ENCODE measurements around the gene OSBPL9. TPM values are rescaled to one million over a fixed set of nuclear protein-coding genes. Genes with fewer than 3 reads are reported as not detected.
"Not testable (repeated sequence)": the region's sequence is repeated elsewhere in the genome, so short reads cannot be mapped to it uniquely, and the experiment has no call there.

OSBPL9 gene
- total RNA-seq, 1 experiment from 2014 or later, result 112 TPM

- not testable (repeated sequence) for DNase-seq (ENCODE audit: low spot score)
Observed at GRCh38 chr1:51610104-51610503, 6.8 kb upstream of the OSBPL9 start.

DNA sequence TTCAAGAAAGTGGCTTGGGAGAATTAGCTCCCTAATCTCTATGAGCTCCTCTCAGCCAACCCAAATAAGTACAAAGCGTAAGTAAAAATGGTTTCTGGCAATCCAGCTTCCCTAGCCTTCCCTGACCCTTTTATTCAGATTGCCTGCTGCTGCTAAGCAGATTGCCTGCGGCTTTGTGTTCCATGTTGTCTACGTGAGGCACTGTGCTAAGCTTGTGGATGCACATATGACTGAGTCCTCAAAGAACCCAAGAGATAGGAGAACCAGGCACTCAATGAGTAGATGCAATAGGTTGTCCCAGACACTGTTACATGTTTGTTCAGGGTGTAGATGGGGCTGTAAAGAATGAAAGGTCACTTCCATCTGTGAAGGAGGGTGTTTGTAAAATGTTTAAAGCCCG is 6.3 kb upstream of the OSBPL9 start:
- DNase-seq (ENCODE audit: low spot score), result no peak

GRCh38 chr1:51612447-51612961 is 4.4 kb upstream of the OSBPL9 start:
- no peak for DNase-seq (ENCODE audit: low spot score)

GRCh38 chr1:51615780-51616291 is 1.1 kb upstream of the OSBPL9 start:
- DNase-seq (ENCODE audit: low spot score), result no peak

GRCh38 chr1:51616490-51616889 is 402 bp upstream of the OSBPL9 start:
- DNase-seq (ENCODE audit: low spot score), result no peak

GRCh38 chr1:51618715-51619114 is 1.8 kb downstream of the OSBPL9 start:
- no peak for DNase-seq (ENCODE audit: low spot score)

DNA sequence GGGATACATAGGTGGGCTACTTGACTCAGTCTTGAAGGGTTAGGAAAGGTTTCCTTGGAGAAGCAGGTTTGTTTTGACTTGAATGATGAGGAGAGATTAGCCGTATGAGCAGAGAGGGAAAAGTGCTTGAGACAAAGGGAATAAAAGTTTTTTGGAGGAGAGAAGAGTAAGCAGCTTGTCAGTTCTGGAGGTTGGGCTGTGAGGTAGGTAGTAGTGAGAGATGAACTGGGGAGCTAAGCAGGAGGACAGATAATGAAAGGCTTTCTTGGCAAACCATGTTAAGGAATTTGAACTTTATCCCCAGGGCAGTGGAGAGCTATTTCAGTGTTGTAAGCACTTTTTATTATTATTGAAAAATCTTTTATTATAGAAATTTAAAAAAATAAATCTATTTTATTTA is 3.6 kb downstream of the OSBPL9 start:
- DNase-seq (ENCODE audit: low spot score), result no peak

DNA sequence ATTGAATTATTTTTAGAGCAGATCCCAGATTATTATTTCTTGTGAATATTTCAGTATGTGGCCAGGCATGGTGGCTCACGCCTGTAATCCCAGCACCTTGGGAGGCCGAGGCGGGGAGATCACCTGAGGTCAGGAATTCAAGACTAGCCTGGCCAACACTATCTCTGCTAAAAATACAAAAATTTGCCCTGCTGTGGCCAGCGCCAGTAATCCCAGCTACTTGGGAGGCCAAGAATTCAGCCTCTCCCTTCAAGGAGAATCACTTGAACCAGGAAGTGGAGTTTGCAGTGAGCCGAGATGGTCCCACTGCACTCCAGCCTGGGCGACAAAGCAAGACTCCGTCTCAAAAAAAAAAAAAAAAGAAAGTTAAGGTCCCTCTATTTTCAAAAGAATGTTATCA is 4.3 kb downstream of the OSBPL9 start:
- no peak for DNase-seq (ENCODE audit: low spot score)

GRCh38 chr1:51621841-51622454 is 5.1 kb downstream of the OSBPL9 start:
- no peak for DNase-seq (ENCODE audit: low spot score)

DNA sequence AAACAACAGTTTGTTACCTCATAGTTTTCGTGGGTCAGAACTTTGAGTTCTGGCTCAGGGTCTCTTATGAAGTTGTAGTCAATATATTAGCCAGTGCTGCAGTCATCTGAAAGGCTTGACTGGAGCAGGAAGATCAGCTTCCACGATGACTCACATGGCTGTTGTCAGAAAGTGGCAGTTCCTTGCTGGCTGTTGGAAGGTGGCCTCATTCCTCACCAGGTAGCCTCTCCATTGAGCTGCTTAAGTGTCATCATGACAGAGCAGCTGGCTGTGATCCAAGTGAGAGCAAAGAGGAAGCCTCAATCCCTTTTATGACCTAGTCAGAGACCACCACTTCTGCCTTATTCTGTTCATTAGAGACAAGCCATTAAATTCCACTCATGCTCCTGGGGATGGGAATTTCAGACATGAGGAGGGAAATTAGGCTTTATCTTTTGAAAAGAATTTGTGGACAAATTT is 5.6 kb downstream of the OSBPL9 start:
- peak; percentile 82 for DNase-seq (ENCODE audit: low spot score)

- no peak for DNase-seq (ENCODE audit: low spot score)
Observed at GRCh38 chr1:51623025-51623424, 6.1 kb downstream of the OSBPL9 start.

DNA sequence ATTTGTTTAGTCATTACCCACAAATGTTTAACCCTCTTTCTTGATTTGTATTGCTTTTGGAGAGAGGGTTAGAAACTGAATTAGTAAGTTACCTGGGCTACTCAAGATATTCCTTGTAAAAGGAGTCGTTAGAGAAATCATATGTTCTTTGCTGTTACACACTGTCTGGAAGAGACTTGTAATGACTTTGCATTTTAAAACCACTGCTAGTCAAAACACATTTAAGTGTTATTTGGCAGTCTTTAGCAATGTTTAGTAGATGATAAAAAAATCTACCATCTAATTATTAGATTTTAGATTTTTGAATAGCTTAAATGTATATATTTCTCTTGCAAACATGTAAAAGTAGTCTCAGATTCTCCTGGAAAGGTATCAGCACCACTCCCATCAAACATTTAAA is 6.6 kb downstream of the OSBPL9 start:
- no peak for DNase-seq (ENCODE audit: low spot score)

- DNase-seq (ENCODE audit: low spot score), result peak; percentile 48
Observed at GRCh38 chr1:51624855-51625254, 8.0 kb downstream of the OSBPL9 start.

GRCh38 chr1:51627672-51628071 is 10.8 kb downstream of the OSBPL9 start:
- peak; percentile 45 for DNase-seq (ENCODE audit: low spot score)

GRCh38 chr1:51628715-51629590 is 12.1 kb downstream of the OSBPL9 start:
- DNase-seq (ENCODE audit: low spot score), result no peak

GRCh38 chr1:51629918-51630317 is 13.0 kb downstream of the OSBPL9 start:
- DNase-seq (ENCODE audit: low spot score), result no peak

GRCh38 chr1:51630393-51630792 is 13.5 kb downstream of the OSBPL9 start:
- DNase-seq (ENCODE audit: low spot score), result no peak

- no peak for DNase-seq (ENCODE audit: low spot score)
Observed at GRCh38 chr1:51630922-51631321, 14.0 kb downstream of the OSBPL9 start.

DNA sequence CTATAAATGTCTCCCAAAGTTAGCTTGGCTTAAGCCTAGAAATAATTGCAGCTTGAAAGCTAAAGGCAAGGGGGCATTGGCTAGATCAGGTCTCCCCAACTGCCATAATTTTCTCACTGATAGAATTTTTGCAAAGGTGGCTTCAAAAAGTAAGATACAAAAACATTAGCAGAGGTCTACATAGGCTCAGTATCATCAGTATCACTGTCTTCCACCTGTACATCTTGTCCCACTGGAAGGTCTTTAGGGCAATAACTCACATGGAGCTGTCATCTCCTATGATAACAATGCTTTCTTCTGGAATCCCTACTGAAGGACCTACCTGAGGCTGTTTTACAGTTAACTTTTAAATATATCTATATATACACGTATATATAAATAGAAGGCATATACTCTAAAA is 14.9 kb downstream of the OSBPL9 start:
- no peak for DNase-seq (ENCODE audit: low spot score)

- no peak for DNase-seq (ENCODE audit: low spot score)
Observed at GRCh38 chr1:51634618-51635017, 17.7 kb downstream of the OSBPL9 start.

DNA sequence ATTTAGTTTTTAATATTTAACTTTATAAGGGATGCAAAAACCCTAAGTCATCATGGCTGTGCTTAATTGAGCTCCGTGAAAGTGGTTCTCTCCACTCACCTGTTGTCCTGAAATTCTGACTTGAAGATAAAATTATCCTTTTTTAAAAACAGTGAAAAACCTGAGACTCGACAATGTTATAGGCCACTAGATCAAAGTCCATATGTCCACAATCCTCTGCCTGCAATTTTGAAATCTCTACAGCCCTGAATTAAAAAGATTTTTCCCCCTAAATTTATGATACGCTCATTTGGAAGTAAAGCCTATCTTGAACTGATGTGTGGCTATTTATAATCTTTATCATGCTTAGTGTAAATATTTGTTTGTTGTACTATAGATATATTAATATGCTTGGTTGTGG is 18.7 kb downstream of the OSBPL9 start:
- DNase-seq (ENCODE audit: low spot score), result no peak

DNA sequence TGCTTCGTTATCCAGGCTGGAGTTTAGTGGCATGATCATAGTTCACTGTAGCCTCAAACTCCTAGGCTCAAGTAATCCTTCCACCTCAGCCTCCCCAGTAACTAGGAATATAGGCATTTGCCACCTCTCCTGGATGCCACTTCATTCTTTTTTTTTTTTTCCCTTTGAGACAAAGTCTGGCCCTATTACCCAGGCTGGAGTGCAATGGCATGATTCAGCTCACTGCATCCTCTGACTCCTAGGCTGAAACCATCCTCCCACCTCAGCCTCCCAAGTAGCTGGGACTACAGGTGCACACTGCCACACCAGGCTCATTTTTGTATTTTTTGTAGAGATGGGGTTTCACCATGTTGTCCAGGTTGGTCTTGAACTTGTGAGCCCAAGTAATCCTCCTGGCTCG is 19.3 kb downstream of the OSBPL9 start:
- no peak for DNase-seq (ENCODE audit: low spot score)

Data from H4 (cell line).